Effector CD4-positive, alpha-beta T cell (primary cell): ENCODE data around the gene NKAIN1.
"Not testable (repeated sequence)": the region's sequence is repeated elsewhere in the genome, so short reads cannot be mapped to it uniquely, and the experiment has no call there.

Experiments used
- DNase-seq: peaks from one replicate; pipeline ENCODE4 v3.0.0-alpha.2; 2020

NKAIN1 gene

GRCh38 chr1:31231802-31232201 is 7.9 kb downstream of the NKAIN1 start:
- no peak for DNase-seq

GRCh38 chr1:31230378-31230777 is 9.3 kb downstream of the NKAIN1 start:
- no peak for DNase-seq

- DNase-seq: no peak
These were observed 10.7 kb downstream of the NKAIN1 start for GRCh38 chr1:31228986-31229385.

GRCh38 chr1:31227891-31228568 is 11.7 kb downstream of the NKAIN1 start:
- no peak for DNase-seq

GRCh38 chr1:31224068-31224467 is 15.6 kb downstream of the NKAIN1 start:
- no peak for DNase-seq

- no peak for DNase-seq
These were observed 17.5 kb downstream of the NKAIN1 start for GRCh38 chr1:31222176-31222575.

- no peak for DNase-seq
These were observed 18.6 kb downstream of the NKAIN1 start for GRCh38 chr1:31221072-31221471.

- DNase-seq: no peak
These were observed 20.2 kb downstream of the NKAIN1 start for GRCh38 chr1:31219489-31219888.

- no peak for DNase-seq
These were observed 21.0 kb downstream of the NKAIN1 start for GRCh38 chr1:31218705-31219104.

- no peak for DNase-seq
These were observed 23.7 kb downstream of the NKAIN1 start for GRCh38 chr1:31216016-31216415.

- DNase-seq: no peak
These were observed 24.6 kb downstream of the NKAIN1 start for GRCh38 chr1:31215065-31215570.

- no peak for DNase-seq
These were observed 25.2 kb downstream of the NKAIN1 start for GRCh38 chr1:31214316-31215064.

- DNase-seq: no peak
These were observed 31.2 kb downstream of the NKAIN1 start for GRCh38 chr1:31208361-31208945.

- no peak for DNase-seq
These were observed 32.1 kb downstream of the NKAIN1 start for GRCh38 chr1:31207569-31207968.

GRCh38 chr1:31207046-31207445 is 32.6 kb downstream of the NKAIN1 start:
- DNase-seq: no peak

- DNase-seq: no peak
These were observed 36.5 kb downstream of the NKAIN1 start for GRCh38 chr1:31203215-31203614.

- DNase-seq: no peak
These were observed 37.7 kb downstream of the NKAIN1 start for GRCh38 chr1:31201931-31202360.

- DNase-seq: no peak
These were observed 39.7 kb downstream of the NKAIN1 start for GRCh38 chr1:31199949-31200348.

GRCh38 chr1:31199236-31199790 is 40.4 kb downstream of the NKAIN1 start:
- DNase-seq: no peak

GRCh38 chr1:31198600-31198999 is 41.1 kb downstream of the NKAIN1 start:
- DNase-seq: no peak

GRCh38 chr1:31198150-31198549 is 41.5 kb downstream of the NKAIN1 start:
- DNase-seq: no peak

- DNase-seq: no peak
These were observed 43.0 kb downstream of the NKAIN1 start for GRCh38 chr1:31196685-31197084.

GRCh38 chr1:31195267-31195666 is 44.4 kb downstream of the NKAIN1 start:
- not testable (repeated sequence) for DNase-seq

GRCh38 chr1:31193729-31194128 is 46.0 kb downstream of the NKAIN1 start:
- no peak for DNase-seq
